GM18526 (cell line): ENCODE measurements around the gene KRTAP19-7.

ENCODE experiments used
- POLR2A ChIP-seq: IDR thresholded peaks from 3 replicates; pipeline ENCODE4 v1.6.1; 2011; ENCODE audit not compliant: insufficient read length; ENCODE audit errors: extremely low read depth

The KRTAP19-7 gene

GRCh38 chr21:30518876-30519275 is 42.2 kb downstream of the KRTAP19-7 start:
- no peak for TF ChIP-seq POLR2A

DNA sequence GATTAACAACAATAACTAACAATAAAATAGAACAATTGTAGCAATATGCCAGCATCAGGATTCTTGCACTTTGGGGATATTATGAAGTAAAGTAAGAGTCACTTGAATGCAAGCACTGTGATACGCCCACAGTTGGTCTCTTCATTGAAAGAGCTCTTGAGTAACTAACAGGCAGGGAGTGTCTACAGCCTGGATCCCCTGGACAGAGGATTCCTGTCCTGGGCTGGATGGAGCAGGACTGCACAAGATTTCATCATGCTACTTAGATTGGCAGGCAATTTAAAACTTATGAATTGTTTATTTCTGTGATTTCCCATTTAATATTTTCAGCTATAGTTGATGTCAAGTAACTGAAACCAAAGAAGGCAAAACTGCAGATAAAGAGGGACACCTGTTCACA is 45.4 kb downstream of the KRTAP19-7 start:
- TF ChIP-seq POLR2A, result no peak
